ENCODE results near the gene MRTO4.
"Not testable (repeated sequence)": the region's sequence is repeated elsewhere in the genome, so short reads cannot be mapped to it uniquely, and the experiment has no call there.

DNA sequence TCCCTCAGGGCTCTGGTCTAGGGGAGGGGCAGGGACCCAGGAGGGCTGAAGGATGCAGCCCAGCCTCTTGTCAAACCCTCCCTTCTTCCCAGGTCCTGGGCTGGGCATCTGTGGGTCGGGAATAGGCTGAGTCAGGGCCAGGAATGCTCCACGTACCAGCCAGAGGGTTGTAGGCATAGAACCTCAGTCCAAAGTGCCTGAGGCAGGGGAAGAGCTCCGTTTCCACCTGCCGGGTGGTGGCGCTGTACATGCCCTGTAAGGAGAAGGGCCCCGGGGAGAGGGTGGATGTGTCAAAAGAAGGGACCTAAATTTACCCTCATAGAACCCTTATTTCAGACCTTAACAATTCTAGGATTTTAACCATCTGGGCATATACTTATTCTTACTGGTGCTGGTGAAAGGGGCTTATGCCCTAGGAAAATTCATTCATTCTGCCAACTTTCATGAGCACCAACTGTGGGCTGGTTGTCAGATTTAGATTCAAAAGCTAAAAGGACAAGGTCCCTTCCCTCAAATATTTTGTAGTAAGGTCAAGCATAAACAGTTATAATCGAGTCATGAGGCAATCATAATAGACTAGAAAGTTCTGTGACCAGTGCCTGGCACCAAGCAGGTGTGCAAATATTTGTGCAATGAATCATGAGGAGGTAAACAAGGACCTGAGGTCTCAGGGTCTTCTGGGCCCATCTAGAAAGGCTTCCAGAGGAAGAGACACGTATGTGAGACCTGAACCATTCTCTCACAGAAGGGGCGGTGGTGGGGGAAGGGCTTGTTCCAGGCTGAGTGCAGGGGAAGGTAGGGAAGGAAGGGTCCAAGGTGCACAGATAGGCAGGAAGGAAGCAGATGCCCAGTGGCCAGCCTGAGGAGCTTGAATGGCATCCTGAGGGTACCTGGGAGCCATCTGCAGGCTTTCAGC, 18.1 kb downstream of the MRTO4 start:
- not testable (repeated sequence) for TF ChIP-seq CTCF, POLR2A (IDR thresholded peaks at IDR 0.05)

Data from uterus (tissue), 2 donors.